ENCODE measurements around the gene MGRN1. TPM values are rescaled to one million over a fixed set of nuclear protein-coding genes. Genes with fewer than 3 reads are reported as not detected.
A peak's percentile ranks its signal among the peaks of the same experiment; 100 is the strongest.

Gene MGRN1
- total and polyA plus RNA-seq, 2 experiments from 2014 or later = 29.2 to 30.8 TPM

DNA sequence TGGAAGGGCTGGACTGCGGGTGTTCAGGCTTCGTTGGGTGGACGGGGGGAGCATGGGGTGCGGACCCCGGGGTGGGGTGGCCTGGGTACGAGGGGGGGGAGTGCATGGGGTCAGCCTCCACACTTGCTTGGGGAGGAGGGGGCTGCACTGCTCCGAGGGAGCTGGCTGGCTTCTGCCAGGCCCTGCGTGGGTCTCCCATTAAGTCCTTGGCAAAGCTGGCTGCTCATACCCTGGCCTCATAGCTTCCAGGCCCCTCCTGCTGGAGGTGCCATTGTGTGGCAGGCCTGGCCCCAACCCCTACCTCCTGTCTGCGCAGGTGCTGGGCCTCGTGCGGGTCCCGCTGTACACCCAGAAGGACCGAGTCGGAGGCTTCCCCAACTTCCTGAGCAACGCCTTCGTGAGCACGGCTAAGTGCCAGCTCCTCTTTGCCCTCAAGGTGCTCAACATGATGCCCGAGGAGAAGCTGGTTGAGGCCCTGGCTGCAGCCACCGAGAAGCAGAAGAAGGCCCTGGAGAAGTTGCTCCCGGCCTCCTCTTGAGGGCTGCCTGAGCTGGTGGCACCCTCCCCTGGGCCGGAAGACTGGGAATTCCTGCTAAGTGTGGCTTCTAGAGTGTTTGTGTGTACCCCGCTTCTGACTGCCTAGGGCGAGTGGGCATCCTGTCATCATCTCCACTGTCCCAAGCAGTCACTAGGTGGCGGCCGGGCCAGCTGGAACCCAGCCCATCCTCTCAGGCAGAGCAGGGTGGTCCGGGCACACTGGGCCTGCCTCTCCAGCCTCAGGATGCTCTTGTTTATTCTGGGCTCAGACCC, 70.2 kb downstream of the MGRN1 start:
- TF ChIP-seq EZH2 (IDR thresholded peaks at IDR 0.05; ENCODE audit: borderline replicate concordance) = no peak
- no peak for TF ChIP-seq EZH2phosphoT487 (IDR thresholded peaks at IDR 0.05; ENCODE audit: low read depth, severe bottlenecking, unreplicated experiment)
- TF ChIP-seq, protein P1, sequence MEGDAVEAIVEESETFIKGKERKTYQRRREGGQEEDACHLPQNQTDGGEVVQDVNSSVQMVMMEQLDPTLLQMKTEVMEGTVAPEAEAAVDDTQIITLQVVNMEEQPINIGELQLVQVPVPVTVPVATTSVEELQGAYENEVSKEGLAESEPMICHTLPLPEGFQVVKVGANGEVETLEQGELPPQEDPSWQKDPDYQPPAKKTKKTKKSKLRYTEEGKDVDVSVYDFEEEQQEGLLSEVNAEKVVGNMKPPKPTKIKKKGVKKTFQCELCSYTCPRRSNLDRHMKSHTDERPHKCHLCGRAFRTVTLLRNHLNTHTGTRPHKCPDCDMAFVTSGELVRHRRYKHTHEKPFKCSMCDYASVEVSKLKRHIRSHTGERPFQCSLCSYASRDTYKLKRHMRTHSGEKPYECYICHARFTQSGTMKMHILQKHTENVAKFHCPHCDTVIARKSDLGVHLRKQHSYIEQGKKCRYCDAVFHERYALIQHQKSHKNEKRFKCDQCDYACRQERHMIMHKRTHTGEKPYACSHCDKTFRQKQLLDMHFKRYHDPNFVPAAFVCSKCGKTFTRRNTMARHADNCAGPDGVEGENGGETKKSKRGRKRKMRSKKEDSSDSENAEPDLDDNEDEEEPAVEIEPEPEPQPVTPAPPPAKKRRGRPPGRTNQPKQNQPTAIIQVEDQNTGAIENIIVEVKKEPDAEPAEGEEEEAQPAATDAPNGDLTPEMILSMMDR (IDR thresholded peaks at IDR 0.05; ENCODE audit: poor library complexity) = no peak
- Histone ChIP-seq H3K9me3 (ENCODE audit: low read depth) (no peaks in the 10 kb centered on the region), H3K4me1 (ENCODE audit: insufficient read depth) (peaks cover 19% of the 10 kb centered on the region), H3K27me3 (no peaks in the 10 kb centered on the region), H2AFZ (no peak overlapping the region), H3K4me2 (peak overlapping the region; percentile 91), H3K79me2 (peaks cover 17% of the 10 kb centered on the region), H4K20me1 (ENCODE audit: insufficient read depth, poor library complexity, severe bottlenecking) (no peaks in the 10 kb centered on the region), H3K36me3 (replicated peaks; ENCODE audit: insufficient read depth, low read depth) (no peaks in the 10 kb centered on the region), H3K27ac (peak overlapping the region; percentile 91), H3K9me2 (replicated peaks; ENCODE audit: insufficient read depth) (no peaks in the 10 kb centered on the region), H3K4me3 (peak overlapping the region; percentile 90)
- WGBS (ENCODE audit: low lambda C conversion rate, missing lambda C conversion rate) = 89% methylated on average over 18 of the region's 26 CpGs
- DNase-seq (ENCODE audit: low spot score) = no peak

DNA sequence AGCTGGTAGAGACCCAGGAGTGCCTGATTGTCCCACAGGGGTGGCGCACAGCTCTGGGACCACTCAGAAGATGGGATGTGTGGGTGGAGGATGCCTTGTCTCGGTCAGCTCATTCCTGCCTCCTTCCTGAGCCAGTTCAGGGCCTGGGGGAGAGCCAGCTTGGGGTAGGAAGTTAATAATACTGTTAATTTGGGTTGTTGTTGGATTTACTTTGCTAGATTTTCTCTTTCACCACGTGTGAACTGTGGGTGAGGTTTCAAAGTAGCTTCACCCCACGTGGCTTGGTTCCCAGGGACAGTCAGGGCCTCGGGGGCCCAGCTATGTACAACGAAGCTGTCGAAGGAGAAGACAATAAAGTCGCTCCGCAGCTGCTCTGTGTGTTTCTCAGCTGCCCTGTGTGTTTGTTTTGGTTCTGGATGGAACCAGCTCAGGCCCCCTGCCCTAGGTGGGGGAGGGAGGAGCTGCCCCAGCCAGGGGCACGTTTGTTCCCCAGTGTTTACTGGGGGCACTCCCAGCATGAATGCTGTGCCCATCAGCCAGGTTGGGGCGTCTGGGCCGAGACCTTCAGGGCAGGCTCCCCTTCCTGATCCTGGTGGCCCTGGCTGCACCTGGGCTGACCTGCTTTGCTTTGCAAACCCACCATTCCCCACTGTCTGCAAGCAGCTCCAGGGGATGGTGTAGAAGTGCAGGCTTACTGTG, 71.0 kb downstream of the MGRN1 start:
- H3K79me2 ChIP-seq = peaks cover 17% of the 10 kb centered on the region
- H3K36me3 ChIP-seq (replicated peaks; ENCODE audit: insufficient read depth, low read depth) = no peaks in the 10 kb centered on the region

DNA sequence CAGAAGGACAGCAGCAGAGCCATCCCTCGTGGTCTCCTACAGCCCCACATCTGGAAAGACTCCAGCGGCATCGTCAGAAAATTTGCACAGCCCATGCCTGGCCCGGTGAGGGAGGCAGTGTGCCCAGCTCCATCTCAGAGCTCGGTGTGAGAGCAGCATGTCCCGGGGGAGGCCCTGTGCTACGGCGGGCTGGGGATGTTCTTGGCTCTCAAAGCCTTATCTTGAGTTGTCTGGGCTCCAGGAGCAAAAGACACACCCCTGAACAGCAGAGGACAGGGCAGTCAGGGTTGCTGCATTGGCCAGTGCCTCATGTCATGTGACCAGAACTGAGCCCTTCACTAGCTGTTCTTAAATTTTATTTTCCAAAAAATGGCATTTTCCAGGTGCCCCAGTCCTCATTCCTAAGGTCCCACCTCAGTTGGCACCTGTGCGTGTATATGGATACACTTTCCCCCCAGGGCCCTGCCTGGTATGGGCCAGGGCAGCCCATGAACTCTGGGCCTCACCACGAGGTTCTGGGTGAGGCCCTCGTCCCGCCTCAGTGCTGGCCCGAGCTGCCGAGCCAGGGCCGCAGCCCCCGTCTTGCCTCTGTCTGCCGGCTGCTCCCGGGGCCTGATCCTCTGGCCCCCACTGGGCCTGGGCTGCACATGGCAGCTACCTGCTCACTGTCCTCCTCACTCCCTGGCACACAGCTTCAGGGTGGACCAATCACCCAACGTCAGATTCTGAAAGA, 71.7 kb downstream of the MGRN1 start:
- H3K9me3 ChIP-seq (ENCODE audit: low read depth) = no peaks in the 10 kb centered on the region
- H3K4me2 ChIP-seq = peak overlapping the region; percentile 91
- no peaks in the 10 kb centered on the region for H3K36me3 ChIP-seq (replicated peaks; ENCODE audit: insufficient read depth, low read depth)
- H3K79me2 ChIP-seq = peaks cover 17% of the 10 kb centered on the region
- DNase-seq (ENCODE audit: low spot score) = peak; percentile 14
- 89% methylated on average over 19 of the region's 19 CpGs for WGBS (ENCODE audit: low lambda C conversion rate, missing lambda C conversion rate)
- no peaks in the 10 kb centered on the region for H3K27me3 ChIP-seq
- H4K20me1 ChIP-seq (ENCODE audit: insufficient read depth, poor library complexity, severe bottlenecking) = no peaks in the 10 kb centered on the region
- peaks cover 19% of the 10 kb centered on the region for H3K4me1 ChIP-seq (ENCODE audit: insufficient read depth)
- no peak for TF ChIP-seq EZH2 (IDR thresholded peaks at IDR 0.05; ENCODE audit: borderline replicate concordance)
- H2AFZ ChIP-seq = no peak overlapping the region
- peak overlapping the region; percentile 91 for H3K27ac ChIP-seq
- no peaks in the 10 kb centered on the region for H3K9me2 ChIP-seq (replicated peaks; ENCODE audit: insufficient read depth)
- H3K4me3 ChIP-seq = no peak overlapping the region

More for the DNA sequence above, 71.0 kb downstream of the MGRN1 start:
- WGBS (ENCODE audit: low lambda C conversion rate, missing lambda C conversion rate) = 79% methylated on average over 12 of the region's 12 CpGs
- Histone ChIP-seq H3K4me2 (peak overlapping the region; percentile 91), H3K9me2 (replicated peaks; ENCODE audit: insufficient read depth) (no peaks in the 10 kb centered on the region), H3K27ac (peak overlapping the region; percentile 91), H2AFZ (no peak overlapping the region), H3K27me3 (no peaks in the 10 kb centered on the region), H3K4me1 (ENCODE audit: insufficient read depth) (peaks cover 19% of the 10 kb centered on the region), H3K4me3 (no peak overlapping the region), H3K9me3 (ENCODE audit: low read depth) (no peaks in the 10 kb centered on the region), H4K20me1 (ENCODE audit: insufficient read depth, poor library complexity, severe bottlenecking) (no peaks in the 10 kb centered on the region)
- TF ChIP-seq EZH2phosphoT487 (IDR thresholded peaks at IDR 0.05; ENCODE audit: low read depth, severe bottlenecking, unreplicated experiment) (no peak), EZH2 (IDR thresholded peaks at IDR 0.05; ENCODE audit: borderline replicate concordance) (no peak)
- TF ChIP-seq, protein P1 (IDR thresholded peaks at IDR 0.05; ENCODE audit: poor library complexity) = no peak
- peak; percentile 4 for DNase-seq (ENCODE audit: low spot score)

Measured in hepatocyte (in vitro differentiated cells).